HG03575 (cell line): ENCODE measurements around the gene SPECC1L.
"Not testable (repeated sequence)": the region's sequence is repeated elsewhere in the genome, so short reads cannot be mapped to it uniquely, and the experiment has no call there.

ENCODE experiments used
- ATAC-seq: cut with Tn5 transposase; IDR thresholded peaks from one replicate; pipeline ENCODE4 v1.9.1; 2021; ENCODE audit not compliant: unreplicated experiment, insufficient number of reproducible peaks, low FRiP score; ENCODE audit errors: extremely low read depth

The SPECC1L gene

DNA sequence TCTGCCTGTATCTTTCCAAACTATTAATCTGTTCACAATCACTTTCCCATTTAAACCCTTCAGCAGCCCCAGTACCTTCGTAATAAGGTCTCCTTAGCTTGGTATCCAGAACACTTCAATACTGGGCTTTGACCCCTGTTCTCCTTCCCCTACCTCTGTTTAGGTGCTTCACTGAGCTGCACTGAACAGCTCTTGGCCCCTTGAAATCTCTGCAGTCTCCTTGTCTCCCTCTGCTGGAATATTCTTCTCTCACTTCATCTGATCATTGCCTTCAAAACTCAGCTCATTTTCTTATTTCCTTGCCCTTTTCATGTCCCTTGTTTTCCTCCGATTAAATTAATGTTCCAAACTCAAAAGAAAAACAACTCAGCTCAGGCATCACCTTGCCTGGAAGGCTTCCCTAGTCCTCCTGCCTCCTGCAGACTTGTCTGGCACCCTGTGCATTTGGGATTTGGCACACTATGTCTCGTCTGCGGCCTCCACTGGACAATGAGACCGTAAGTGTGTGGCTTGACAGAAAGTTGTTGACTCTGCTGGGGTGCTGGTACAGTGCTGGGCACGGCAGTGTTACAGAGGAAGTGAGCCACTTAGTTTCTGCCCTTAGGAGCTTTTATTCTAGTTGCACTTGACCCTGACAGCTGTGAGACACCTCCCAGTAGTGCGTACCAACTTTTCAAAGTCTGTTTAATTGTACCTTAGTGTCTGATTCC lies 4.2 kb downstream of the SPECC1L start:
- not testable (repeated sequence) for ATAC-seq

DNA sequence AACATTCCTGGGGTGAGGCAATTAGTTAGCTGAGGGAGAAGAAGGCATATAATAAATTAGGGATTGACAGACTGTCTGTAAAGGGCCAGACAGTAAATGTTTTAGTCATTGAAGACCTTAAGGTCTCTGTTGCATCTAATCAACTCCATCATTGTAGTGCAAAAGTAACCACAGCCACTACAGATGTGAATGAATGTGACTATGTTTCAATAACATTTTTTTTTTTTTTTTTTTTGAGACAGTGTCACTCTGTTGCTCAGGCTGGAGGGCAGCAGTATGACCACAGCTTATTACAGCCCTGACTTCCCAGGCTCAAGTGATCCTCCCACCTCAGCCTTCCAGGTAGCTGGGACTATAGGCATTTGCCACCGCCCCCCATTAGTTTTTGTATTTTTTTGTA lies 9.7 kb downstream of the SPECC1L start:
- not testable (repeated sequence) for ATAC-seq

DNA sequence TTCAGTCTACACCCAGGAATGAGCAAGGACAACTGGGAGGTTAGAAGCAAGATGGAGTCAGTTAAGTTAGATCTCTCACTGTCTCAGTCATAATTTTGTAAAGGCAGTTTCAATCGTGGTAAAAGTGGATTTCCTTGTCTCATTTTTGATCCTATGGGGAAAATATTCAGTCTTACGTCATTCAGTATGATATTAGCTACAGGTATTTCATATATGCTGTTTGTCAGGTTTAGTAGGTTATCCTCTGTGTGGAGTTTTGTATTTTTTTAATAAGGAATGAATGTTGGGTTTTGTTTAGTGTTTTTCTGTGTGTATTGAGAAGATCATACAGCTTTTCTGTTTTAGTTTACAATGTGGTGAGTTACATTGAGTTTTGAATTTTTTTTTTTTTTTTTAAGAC lies 11.8 kb downstream of the SPECC1L start:
- no peak for ATAC-seq

DNA sequence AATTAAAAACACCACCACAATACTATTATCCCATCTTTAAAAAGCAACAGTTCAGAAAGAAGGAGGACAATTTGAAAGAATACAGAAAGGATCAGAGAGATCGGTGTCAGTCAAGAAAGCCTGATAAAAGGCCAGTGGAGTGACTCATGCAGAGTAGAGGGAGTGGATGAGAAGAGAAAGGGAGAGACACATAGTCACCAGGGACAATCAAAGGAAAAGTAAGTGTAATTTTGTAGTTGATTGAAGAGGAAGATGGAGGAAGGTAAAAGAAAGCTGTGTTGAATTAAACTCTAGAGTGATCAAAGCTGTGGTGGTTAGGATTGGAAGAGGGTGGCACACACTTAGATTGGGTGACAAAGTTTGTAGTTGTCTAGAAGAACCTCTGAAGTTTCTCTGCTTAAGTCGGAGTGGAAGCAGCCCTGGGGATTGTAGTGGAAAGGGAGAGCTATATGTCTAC lies 14.1 kb downstream of the SPECC1L start:
- ATAC-seq, result no peak

DNA sequence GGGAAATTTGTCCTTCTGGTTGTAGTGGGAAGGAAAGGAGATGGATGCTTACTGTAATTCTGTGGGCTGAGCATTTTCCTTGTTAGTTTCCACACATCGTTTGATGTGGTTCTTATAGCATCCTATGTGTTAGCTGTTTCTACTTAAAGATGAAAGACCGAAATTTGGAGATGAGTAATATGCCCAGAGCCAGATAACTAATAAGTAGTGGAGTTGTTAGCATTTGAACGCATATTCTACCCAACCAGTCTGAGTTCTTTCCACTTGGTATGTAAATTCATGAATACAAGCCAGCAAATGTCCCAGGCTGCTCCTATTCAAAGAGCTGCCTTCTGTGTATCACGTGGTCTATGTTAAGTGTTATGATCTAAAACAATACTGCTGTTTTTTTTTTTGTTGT lies 14.6 kb downstream of the SPECC1L start:
- ATAC-seq, result no peak

DNA sequence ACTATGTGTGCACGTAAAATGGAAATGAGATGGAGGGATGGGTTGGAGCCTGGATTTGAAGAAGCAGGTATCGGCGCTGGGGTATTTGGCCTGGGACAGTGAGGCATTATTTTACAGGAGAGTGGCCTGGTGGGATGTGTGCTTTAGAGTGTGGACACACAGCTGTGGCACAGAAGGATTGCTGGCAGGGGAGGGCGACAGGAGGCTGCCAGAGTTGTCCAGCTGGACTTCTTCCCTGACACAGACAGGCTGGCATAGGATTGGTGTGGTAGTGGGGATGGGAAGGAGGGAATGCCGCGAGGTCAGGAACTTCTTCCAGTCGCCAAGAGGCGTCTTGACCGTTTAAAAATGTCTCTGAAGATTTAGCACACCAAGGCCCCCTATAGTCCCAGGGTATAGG lies 16.6 kb downstream of the SPECC1L start:
- not testable (repeated sequence) for ATAC-seq

DNA sequence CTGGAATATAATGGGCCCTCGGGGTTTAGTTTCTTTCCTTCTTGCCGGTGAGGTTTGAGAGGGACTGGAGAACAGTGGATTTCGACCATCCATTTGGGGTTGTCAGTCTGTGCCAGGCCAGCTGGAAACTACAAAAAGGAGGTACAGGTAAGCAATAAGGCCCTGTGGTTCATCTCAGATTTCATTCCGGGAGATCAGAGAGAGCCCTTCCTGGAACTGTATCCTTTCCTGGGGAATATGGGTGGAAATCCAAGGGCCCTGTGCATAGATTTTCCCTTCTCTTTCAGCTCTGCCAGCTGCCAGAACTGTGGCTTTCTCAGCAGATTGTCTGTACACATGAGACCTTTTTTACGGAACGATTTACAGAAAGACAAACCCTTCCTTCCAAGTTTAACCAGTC lies 17.2 kb downstream of the SPECC1L start:
- not testable (repeated sequence) for ATAC-seq

DNA sequence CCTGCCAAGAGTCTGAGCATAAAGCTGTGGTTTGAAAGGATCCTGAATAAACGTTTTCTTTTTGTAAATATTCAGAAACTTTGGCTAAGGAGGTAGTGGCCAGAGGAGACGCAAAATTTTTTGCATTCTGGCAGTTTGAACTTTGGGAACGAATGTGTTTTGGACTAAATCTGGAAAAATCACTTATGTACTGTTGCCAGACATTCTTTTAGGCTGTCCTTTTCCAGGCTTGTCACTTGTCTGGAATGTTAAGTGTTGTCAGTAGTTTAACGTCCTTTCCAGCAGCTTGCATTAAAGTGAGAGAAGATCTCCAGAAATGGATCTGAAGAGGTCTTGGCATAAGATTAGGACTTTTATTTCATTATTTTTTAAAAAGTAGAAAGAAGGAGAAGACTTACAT lies 18.5 kb downstream of the SPECC1L start:
- no peak for ATAC-seq

DNA sequence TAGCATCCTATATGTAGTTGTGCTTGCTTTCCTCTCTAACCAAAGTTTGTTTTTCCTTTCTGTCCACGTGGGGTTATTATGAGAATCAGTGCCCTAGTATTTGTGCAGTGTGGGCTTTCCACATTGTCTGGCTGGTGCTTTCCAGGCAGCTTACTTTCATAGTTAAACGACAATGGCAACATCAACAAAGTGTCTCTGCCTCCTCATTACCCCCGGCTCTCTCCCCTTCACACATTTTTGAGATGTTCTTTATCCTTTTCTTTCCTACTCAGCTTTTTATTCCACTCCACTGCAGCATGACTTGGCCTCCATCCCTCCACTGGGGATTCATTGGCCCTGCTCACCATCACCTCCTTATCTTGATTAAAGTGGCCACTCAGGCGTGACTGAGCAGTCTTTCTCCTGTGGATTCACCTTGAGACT lies 19.1 kb downstream of the SPECC1L start:
- no peak for ATAC-seq

DNA sequence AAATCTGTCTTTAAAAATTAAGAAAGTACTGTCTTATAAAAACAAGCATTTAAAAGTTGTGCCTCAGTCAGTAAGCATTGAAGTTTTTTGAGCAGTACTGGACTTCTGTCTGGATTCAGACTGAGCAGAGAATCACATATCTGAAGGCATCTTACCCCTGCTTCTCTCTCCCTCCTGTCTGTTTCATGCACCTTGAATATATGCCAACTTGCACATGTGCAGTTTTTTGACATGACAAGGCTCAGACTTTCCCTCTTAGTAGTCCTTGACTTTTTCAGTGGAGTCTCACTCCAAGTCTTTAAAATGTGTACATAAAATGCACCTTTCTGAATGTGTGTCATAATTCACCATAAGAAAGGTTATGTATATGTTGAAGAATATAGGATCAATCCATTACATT lies 19.8 kb downstream of the SPECC1L start:
- no peak for ATAC-seq

DNA sequence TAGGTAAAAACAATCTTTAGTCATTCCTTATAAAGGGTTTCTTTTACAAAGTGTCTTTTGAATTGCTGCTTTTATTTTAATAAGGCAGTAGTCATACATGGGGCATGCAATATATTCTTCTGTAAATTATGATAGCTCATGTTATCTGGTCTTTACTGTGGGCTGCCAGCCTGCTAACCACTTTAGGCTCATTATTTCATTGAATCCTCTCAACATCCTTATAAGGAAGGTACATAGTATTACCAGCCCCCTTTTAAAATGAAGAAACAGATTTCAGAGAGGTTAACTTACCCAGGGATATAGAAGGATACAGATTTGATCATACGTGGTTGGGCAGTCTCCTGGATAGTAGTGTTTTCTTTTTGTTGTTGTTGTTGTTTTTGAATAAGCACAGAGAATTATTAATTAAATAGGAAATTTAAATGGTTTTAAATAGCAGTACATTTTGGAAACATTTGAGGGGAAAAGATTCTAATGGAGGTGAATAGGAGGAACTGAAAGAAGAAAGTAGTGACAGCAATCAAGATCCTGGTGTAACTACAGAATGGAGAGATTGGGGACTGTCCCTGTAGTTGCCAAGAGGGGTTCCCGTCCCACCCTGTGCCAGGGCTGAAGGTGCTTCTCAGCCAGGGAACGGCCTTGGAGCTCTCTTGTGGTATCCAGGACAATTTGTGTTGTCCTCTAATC lies 21.0 kb downstream of the SPECC1L start:
- no peak for ATAC-seq

DNA sequence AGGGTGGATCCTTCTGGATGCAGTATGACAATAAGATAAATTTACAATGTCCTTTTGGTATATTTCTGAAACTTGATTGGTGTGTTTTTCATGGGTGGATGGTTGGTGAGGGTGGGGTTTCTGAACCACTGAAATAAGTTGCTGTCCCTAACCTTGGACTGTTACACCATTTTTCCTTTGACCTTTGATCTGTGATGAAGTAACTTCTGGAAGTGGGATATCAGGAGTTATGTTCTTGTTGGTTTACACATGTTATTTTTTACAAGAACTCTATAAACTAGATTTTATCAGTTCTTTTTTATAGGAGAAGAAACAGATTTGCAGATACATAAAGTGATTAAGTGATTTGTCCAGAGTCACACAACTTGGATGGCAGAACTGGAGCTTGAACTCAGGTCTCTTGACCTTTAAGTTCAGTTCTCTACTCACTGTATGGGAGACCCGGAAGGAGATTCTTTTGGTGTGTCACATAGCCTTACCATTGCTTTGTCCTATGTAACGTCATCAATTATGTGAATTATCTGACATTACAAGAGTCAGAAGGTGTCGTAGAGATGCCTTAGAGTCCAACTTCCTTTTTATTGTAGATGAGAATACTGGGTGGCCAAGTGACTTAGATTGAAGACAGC lies 21.7 kb downstream of the SPECC1L start:
- not testable (repeated sequence) for ATAC-seq

DNA sequence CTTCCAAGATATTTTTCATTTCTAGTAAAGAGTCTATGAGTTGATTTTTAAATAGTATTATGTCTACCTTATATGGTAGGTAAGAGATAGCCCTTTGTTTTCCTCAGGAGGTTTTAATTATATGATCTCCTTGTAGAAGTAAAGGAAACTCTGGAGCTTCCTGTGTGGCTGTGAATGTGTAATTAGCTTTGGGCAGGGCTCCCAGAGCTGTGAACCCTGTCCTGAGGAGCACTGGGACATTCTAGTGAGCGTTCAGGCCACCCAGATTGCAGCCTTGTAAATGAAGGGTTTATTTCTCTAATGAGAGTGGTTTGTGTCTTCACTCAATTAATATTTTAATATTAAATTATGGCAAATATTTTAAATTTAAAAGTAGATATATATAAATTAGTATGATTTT lies 24.3 kb downstream of the SPECC1L start:
- ATAC-seq, result not testable (repeated sequence)

DNA sequence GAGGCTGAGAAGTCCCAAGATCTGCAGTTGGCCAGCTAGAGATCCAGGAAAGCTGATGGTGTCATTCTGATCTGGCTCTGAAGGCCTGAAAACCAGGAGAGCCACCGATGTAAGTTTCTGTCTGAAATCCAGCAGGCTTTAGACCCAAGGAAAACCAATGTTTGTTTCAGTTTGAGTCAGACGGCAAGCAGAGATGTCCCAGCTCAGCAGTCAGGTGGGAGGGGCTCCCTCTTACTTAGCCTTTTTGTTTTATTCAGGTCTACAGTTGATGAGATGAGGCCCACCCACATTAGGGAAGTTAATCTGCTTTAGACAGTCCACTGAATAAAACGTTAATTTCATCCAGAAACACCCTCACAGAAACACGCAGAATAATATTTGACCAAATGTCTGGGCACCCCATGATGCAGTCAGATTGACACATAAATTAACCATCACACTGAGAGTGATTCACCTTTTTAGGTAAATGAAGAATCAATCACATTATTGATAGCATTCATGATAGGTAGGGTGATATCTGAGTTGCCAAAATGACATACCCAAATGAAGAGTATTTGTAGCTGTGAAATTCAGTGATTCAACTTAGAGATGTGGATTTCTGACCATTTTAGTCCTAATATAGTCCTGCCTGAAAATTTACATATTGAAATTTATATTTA lies 28.0 kb downstream of the SPECC1L start:
- not testable (repeated sequence) for ATAC-seq

DNA sequence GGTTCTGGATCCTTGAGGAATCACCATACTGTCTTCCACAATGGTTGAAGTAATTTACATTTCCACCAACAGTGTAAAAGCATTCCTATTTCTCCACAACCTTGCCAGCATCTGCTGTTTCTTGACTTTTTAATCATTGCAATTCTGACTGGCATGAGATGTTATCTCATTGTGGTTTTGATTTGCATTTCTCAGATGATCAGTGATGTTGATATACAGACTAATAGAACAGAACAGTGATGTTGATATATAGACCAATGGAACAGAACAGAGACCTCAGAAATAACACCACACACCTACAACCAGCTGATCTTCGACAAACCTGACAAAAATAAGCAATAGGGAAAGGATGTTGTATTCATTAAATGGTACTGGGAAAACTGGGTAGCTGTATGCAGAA lies 29.9 kb downstream of the SPECC1L start:
- ATAC-seq, result not testable (repeated sequence)

DNA sequence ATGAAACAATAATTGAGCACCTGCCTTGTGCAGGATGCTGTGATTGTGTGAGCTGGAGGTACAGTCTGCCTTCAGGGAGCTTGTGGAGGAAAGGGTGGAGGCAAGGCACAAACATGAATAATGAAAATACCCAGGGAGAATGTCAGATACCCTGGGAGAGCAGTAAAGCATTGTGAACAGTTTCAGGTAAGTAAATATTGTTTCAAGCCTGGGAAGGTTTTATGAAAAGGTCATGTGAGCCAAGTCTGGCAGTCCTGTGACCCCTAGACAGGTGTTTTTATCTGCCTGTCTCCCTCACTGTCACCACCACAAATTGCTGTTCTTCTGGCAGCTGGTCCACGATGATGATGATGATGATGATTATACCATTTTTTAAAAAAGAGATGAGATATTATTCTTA lies 32.0 kb downstream of the SPECC1L start:
- no peak for ATAC-seq

DNA sequence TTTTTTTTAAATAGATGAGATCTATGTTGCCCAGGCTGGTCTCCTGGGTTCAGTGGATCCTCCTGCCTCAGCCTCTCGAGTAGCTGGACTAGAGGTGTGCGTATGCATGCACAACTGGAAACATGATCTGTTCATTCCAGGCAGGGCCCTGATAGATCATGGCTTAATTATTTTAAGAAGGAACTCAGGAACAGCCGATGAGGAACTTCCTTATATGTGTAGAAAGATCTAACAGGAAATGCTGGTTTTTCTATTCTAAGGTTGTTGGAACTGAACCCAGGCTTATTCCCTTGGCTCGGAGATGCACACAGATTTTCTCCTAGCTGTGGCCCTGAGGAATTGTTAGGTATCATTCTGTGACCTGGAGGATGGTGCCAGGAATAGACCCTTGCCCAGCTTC lies 32.4 kb downstream of the SPECC1L start:
- no peak for ATAC-seq

DNA sequence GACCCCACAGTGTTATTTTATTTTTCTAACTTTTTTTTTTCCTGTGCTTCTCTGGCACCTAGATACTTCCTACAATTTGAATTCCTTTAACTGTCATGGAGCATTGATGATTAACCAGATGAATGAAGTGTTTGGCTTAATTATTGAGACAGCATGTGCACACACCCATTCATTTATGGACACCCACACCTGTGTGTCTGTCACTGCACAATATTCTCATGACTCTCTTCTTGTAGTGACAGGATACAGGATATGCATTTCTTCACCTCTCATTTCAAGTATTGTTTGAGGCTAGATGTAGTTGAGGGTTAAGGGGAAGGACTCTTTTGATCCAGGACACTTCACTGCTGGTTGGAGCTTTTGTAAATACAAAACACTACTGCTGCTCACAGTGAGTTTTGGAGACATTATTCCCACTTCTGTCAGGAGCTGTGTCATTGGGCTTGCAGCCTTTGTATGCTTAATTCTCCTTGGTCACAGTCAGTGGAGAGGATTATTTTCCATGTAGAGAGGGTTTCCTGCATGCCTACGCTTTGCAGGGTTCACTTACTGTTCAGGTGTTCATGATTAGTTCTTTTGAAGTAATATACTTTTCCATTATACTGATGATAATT lies 33.5 kb downstream of the SPECC1L start:
- no peak for ATAC-seq

DNA sequence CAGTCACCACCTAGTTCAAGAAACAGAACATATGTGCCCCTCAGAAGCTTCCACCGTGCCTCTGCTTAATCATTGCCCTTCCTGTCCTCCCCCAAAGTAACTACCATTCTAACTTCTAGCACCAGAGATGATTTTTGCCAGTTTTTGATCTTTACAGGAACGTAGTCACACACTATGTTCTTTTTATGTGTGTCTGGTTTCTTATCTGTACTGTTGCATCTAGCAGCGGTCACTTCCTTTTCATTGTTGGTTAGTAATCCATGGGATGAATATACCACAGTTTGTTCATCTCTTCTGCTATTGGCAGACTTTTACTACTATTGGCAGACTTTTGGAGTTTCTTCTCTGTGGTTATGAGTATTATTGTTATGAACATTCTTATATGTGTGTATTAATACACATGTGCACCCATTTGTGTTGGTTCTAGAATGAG lies 34.6 kb downstream of the SPECC1L start:
- no peak for ATAC-seq
